GM12892 (cell line): ENCODE data around the gene A2M.

Experiments used
- DNase-seq: peaks from one replicate; pipeline ENCODE4 v3.0.0; 2011; ENCODE audit not compliant: insufficient read length
- FAIRE-seq: peaks from 2 replicates; lab custom pipeline; 2011; peaks lifted over from hg19 to GRCh38; lab: Jason Lieb, UNC
- POLR2A ChIP-seq: IDR thresholded peaks from 2 replicates; pipeline ENCODE4 v1.6.1; 2011; ENCODE audit warnings: low read depth, low read length, control low read depth
- POLR2AphosphoS5 ChIP-seq: IDR thresholded peaks from 2 replicates; pipeline ENCODE4 v1.6.1; 2011; ENCODE audit warnings: low read depth, low read length, control low read depth
- TAF1 ChIP-seq: IDR thresholded peaks from 2 replicates; pipeline ENCODE4 v1.6.1; 2011; ENCODE audit warnings: low read depth, mild to moderate bottlenecking, control low read depth, low read length, borderline replicate concordance

The A2M gene

DNA sequence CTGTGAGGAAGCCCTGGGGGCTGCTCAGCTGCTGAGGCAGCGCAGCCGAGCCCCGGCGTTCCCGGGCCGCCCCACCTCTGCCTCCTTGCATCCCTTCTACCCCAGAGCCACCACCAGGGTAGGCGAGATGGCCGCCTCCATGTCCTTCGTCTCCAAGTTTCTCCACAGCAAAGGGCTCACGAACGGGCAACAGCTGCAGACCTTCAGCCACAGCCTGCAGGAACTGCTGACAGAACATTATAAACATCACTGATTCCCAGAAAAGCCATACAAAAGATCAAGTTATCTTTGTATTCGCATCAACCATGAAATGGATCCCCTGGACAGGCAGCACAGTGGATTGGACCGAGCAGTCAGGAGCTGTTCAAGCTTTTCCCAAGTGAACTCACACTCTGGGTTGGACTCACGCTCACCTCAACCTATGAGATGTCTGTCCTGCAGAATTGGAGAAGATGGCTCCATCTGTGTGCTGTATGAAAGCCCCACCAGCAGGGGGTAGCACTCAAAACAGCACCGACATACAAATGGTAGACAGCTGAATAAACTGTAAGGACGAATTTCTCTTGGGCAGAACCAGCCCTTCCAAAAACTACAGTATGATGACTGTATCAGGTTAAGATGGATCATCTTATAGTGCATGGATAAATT, 19.4 kb upstream of the A2M start:
- TF ChIP-seq POLR2A (no peak), TAF1 (no peak), POLR2AphosphoS5 (no peak)
- FAIRE-seq: peak; percentile 14
- no peak for DNase-seq

DNA sequence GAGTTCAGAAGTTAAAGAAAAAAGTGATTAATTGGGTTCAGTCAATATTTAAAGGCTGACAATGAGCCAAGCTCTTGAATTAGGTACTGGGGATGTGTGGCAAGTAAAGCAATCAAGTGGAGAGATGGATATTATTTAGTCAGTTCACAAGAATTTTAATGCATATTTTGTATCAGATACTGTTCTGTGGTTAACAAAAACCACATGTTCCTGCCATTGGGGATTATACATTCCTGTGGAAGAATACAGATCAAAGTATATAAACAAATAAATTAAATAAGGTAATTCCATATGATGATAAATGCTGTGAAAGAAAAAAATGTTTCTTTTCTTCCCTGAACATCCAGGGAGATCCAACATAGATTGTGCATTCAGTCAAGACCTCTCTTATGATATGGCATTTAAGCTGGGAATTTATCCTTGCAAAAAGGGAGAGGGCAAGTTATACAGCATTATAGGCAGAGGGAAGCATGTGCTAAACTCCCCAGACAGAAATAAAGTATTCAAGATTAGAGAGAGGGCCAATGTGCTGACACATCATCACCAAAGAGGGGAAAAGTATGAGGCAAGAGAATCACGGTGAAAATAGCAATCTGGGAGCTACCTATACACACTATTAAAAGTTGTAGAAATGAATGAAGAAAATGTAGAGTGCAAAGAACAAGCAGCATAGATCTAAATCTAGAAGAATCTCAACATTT, 17.6 kb upstream of the A2M start:
- DNase-seq: no peak
- TF ChIP-seq POLR2A: no peak
- no peak for TF ChIP-seq TAF1
- no peak for TF ChIP-seq POLR2AphosphoS5
- no peak for FAIRE-seq

DNA sequence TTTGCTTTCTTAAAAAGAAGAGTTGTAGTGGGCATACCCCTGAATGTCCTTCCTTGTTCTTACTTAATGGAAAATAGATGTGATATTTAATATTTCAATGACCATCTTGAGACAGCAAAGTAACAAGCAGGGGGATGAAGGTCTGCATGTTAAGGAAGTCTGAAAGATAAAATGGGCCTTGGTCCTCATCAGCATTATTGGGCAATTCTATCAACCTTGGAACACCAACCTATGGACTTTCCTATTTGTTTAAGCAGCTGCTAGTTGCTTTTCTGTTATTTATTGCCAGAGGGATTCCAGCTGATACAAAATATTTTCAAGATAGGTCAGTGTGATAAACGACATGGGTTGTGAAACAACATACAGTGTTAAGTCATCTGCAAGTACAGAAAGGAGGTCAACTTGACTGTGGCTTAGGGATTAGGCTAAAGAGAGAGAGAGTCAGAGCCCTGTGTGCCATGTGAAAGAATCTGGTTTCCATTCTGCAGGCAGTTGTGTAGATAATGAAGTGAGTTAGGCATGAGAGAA, 16.4 kb upstream of the A2M start:
- TF ChIP-seq POLR2AphosphoS5 (no peak), TAF1 (no peak), POLR2A (no peak)
- DNase-seq (no peak), FAIRE-seq (no peak)

DNA sequence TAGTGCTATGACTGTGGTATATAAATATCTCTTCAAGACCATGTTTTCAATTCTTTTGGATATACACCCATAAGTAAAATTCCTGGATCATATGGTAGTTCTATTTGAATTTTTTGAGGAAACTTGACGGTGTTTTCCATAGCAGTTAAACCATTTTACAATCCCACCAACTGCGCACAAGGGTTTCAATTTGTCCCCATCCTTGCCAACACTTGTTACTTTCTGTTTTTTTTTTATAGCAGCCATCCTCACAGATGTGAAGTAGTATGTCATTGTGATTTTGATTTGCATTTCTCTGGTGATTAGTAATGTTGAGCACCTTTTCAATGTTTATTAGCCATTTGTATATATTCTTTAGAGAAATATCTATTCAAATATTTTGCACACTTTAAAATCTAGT, 14.5 kb upstream of the A2M start:
- no peak for FAIRE-seq
- no peak for TF ChIP-seq TAF1
- TF ChIP-seq POLR2A: no peak
- TF ChIP-seq POLR2AphosphoS5: no peak

DNA sequence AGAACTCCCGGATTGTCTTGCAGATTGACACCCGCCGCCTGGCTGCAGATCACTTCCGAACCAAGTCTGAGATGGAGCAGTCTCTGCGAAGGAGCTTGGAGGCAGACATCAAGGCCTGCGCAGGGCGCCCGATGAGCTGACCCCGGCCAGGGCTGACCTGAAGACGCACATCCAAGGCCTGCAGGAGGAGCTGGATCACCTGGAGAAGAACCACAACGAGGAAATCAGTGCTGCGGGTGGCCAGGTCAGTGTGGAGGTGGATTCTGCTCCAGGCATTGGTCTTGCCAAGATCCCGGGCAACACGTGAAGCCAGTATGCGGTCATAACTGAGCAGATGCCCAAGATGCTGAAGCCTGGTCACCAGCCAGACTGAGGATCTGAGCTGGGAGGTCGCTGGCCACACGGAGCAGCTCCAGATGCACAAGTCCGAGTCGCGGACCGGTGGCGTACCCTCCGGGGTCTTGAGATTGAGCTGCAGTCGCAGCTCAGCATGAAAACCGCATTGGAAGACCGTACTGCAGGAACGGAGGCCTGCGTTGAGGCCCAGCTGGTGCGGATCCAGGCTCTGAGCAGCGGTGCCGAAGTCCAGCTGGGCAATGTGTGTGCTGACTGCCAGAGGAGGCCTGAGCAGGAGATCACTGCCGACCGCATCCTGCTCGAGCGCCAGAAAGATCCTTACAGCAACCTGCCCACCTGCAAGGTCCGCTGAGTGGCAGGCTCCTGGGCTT, 12.4 kb upstream of the A2M start:
- FAIRE-seq (no peak), DNase-seq (no peak)
- TF ChIP-seq POLR2A: no peak
- TF ChIP-seq POLR2AphosphoS5: no peak
- TF ChIP-seq TAF1: no peak

More for the DNA sequence above, 14.5 kb upstream of the A2M start:
- DNase-seq: no peak

DNA sequence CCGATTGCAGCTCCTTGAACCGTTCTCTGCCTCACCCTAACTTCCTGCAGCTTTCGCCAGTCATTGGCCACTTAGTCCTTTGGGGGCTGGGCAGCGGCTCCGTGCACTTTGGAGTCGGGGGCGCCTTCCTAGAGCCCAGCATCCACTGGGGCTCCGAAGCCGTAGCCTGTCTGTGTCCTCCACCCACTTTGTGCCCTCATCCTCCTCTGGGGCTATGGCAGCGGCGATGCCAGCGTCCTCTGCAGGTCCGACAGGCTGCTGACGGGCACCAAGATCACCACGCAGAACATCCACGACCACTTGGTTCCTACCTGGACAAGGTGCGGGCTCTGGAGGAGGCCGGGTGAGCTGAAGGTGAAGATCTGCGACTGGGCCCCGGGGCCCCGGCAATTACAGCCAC, 11.8 kb upstream of the A2M start:
- TF ChIP-seq POLR2A: no peak
- TF ChIP-seq POLR2AphosphoS5: no peak
- no peak for TF ChIP-seq TAF1
- FAIRE-seq (no peak), DNase-seq (no peak)

DNA sequence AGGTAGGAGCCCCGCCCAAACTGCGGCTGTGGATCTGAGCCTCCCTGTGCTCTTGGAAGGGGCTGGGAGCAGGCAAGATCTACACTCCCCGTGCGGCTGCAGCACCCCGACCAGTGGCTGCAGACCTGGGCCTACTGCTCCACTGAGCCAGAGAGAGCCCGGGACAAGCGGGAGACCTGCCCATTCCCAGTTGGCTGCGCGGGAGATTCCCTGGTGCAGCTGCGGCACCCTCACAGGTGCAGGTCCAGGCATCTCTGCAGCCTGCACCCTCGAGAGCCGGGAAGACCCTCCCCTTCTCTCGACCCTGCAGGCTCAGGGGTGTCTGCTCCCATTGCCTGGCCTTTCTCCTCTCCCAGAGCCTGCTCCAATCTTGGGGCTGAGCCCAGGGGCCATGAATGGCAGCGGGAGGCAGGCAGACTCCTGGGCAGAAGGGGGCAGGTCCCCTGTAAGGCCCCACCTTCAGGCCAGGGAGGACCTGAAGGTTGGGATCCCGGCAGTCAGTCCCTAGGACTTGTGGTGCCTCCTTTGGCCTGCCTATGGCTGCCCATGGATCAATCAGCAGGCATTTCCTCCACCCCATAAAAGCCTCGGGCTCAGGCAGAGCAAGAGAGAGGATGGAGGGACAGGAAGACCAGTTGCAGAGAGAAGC, 8.8 kb upstream of the A2M start:
- TF ChIP-seq POLR2AphosphoS5 (no peak), TAF1 (no peak), POLR2A (no peak)
- no peak for FAIRE-seq

DNA sequence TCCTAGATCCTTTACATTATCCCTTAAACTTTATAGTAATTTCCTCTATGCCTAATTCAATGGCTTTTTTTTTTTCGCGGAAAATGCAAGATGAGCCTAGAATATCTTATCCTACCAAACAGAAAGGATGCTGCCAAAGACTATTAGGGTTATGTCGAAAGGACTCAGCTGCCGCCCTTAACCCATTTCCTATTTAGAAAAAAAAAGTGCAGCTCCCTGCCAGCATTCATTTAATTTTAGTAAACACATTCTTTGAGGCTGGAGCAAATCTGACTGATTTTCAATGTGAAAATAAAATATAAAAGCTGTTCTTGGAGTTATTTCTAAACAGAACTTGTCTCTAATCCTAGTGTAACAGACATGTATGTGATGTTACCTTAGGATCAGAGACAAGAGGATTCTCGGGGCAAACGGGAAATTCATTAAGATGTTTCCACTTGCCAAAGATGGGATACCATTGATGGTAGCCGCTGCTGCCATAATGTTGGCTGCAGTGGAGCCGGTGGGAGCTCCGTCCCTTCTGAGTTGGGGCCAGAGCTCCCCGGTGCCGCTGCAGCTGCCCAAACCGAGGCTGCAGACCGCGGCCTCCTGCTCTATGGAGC, 8.2 kb upstream of the A2M start:
- no peak for TF ChIP-seq TAF1
- TF ChIP-seq POLR2AphosphoS5: no peak
- no peak for TF ChIP-seq POLR2A
- DNase-seq: no peak
- no peak for FAIRE-seq

More for the DNA sequence above, 8.8 kb upstream of the A2M start:
- DNase-seq: no peak

DNA sequence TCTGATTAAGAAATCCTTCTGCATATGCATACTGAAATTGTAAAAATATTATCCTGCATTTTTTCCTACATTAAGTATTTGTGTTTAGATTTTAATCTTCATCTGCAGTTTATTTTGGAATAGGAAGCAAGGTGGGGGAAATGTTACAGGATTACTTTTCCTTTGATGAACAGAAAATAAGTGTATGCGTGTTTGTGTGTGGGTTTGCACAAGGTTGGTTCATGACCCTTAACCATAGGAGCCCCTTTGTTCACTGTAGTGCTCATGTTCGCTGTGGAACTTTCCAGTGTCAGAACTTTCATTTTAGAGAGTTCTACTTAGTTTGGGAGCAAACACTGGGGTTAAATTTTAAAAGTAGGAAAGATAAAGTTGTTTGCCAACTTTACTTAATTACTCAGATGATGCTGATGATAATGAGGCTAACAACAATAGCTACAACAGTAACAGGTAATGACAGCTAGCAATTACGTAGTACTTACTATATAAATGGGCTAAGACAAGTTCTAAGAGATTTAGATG, 6.4 kb upstream of the A2M start:
- DNase-seq: no peak
- FAIRE-seq: no peak
- no peak for TF ChIP-seq TAF1
- no peak for TF ChIP-seq POLR2AphosphoS5
- TF ChIP-seq POLR2A: no peak

DNA sequence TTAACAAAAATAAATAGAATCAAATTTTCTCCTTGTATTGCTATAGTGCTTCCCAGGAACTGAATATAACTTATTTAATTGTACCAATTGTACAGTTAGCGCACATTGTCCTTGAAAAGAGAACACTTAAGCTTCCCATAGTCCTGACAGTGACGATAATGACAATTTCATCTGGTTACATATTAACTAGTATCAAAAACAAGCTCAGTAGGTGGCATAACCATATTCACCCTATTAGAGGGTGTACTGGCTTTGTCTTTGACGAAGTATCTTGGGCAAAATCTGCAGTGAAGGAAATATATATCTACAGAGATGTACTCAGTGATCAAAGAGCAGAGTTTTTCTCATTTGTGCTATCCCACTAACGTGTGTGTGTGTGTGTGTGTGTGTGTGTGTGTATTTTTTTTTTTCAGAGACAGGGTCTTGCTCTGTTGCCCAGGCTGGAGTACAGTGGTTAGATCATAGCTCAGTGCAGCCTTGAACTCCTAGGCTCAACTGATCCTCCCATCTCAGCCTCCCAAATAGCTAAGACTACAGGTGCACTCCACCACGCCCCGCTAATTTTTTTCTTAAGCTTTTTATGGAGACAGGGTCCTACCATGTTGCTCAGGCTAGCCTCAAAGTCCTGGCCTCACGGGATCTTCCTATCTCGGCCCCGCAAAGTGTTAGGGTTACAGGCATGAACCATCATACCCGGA, 4.9 kb upstream of the A2M start:
- no peak for FAIRE-seq
- TF ChIP-seq TAF1: no peak
- TF ChIP-seq POLR2AphosphoS5: no peak
- TF ChIP-seq POLR2A: no peak
- DNase-seq: no peak
